HG03196 (cell line): Measurements from ENCODE around the gene TGFB1.
"Not testable (repeated sequence)": the region's sequence is repeated elsewhere in the genome, so short reads cannot be mapped to it uniquely, and the experiment has no call there.

Experiments
- ATAC-seq: cut with Tn5 transposase; IDR thresholded peaks from one replicate; pipeline ENCODE4 v1.9.1; 2021; ENCODE audit not compliant: unreplicated experiment

TGFB1 gene

DNA sequence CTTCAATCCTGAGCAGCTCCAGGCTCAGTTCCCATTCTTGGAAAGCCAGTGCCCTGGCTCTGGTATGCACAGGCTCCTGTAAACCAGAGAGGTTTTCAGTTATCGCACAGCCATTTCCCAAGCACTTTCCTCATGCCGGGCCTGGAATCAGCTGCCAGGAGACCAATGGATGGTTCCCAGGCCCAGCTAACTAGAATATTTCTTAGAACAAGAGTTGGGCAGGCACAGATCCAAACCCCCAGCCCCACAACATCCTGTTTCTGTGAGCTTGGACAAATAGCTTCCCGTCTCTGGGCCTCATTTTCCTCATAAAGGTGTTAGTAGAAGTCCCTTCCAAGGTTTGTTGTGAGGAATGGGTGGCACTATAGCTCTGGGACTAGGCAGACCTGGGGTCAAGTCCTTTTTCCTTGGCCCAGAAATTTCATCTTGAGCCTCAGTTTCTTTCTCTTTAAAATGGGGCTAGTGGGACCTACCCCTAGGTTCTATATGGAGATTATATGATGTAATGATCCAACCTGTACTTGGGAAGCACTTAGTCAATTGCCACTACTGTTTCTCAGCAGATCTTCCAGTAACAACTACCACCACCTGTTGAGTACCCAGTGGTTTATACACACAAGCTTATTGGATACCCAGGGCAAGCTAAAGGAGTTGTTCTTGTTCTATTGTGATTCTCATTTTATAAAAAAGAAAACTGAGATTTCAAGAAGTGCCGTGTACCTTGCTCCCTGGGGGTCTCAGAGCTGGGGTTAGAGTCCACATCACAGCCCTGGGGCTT, 48.8 kb downstream of the TGFB1 start:
- ATAC-seq: no peak

DNA sequence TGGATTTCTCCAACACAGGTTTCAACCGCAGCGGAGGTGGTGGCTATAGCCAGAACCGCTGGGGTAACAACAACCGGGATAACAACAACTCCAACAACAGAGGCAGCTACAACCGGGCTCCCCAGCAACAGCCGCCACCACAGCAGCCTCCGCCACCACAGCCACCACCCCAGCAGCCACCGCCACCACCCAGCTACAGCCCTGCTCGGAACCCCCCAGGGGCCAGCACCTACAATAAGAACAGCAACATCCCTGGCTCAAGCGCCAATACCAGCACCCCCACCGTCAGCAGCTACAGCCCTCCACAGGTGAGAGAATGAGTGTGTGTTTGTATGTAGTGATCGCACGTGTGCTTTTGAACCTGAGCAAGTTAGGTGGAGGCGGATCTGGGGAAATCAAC, 49.8 kb downstream of the TGFB1 start:
- ATAC-seq: no peak

- ATAC-seq: no peak
Measured at GRCh38 chr19:41302624-41303351, 50.9 kb downstream of the TGFB1 start.

- ATAC-seq: no peak
Measured at GRCh38 chr19:41300555-41300954, 53.2 kb downstream of the TGFB1 start.

- no peak for ATAC-seq
Measured at GRCh38 chr19:41299755-41300089, 54.0 kb downstream of the TGFB1 start.

DNA sequence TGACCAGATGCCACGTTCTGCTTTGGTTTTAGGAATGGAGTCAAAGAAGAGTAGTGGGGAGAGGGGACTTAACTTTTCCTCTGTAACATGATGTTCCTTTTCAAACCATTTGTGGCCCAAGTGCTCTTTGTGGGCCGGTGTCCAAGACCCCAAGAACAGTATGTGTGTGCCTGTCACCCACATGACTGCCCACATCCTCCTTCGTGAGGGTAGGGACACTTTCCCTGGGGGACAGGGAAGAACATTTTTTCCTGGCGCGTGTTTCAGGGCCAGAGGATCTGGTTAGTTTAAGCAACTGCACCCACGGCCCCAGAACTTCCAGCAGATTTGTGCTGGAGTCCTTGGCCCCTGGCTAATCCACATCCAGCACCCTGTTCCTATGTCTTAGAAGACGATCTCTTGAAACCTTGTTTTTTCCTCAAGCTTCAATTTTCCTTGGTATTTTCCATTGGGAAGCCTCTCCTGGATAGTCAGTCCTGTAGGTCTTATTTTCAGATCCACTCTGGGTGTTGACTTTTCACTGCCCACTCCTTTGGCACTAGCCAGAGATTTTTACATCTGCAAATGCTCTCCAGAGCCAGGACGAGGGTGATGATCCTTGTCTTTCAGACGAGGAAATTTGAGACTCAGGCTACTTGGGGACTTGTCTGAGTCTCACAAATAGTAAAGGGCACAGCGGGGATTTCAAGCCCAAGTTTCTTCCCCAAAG, 54.5 kb downstream of the TGFB1 start:
- no peak for ATAC-seq

GRCh38 chr19:41298348-41298964, 55.3 kb downstream of the TGFB1 start:
- ATAC-seq: peak; percentile 25

DNA sequence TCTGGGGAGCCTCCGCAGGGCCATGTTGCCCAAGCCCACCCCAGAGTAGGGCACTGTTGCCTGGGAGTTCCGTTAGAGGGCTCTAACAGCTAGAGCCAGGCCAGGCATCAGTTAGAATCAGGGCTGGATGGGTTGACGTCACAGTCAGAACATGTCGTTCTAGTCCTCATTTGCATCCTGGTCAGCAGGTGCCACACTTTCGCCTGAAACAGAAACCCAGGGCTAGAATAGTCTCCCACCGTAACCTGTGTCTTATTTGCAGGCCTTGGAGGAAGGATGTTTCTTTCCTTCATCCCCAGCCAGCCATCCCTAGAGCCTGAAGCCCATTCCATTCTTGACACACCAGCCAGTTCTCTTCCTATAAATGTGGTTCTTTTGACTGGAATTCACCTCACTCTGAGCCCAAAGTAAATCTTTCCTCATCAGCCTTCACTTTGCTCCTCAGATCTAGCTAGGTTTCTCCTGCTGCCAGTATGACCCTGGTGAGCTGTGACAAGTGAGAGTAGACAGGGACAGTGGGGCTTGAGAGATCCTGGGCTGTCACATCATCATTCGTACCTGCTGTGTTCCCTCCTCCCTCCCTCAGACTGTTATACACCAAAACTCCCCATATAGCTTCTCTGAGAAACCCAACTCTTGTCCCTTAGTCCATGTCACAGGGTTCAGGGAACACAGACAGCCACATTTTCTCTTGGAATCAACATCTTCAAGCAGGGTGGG, 55.9 kb downstream of the TGFB1 start:
- ATAC-seq: peak; percentile 65

- ATAC-seq: no peak
Measured at GRCh38 chr19:41296433-41296871, 57.3 kb downstream of the TGFB1 start.

- ATAC-seq: no peak
Measured at GRCh38 chr19:41295499-41295898, 58.2 kb downstream of the TGFB1 start.

DNA sequence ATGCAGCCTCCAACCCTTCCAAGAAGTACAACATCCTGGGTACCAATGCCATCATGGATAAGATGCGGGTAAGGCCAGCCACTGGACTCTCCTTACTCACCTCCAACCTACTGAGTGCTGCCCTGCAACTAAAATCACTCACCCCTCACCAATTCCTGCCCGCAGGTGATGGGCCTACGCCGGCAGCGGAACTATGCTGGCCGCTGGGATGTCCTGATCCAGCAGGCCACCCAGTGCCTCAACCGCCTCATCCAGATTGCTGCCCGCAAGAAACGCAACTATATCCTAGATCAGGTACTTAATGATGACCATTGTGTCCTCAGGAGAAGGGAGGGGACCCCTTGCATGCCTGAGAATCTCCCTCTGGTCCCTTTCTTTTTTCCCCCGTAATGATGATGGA, 59.3 kb downstream of the TGFB1 start:
- ATAC-seq: no peak

- not testable (repeated sequence) for ATAC-seq
Measured at GRCh38 chr19:41289814-41290213, 63.9 kb downstream of the TGFB1 start.

GRCh38 chr19:41288673-41289530, 64.8 kb downstream of the TGFB1 start:
- ATAC-seq: no peak
